K562 (cell line): ENCODE data around the gene ZBTB26.

ENCODE experiments used
- CTCF ChIP-seq, 3 experiments: IDR thresholded peaks in 2 of 3; conservative IDR thresholded peaks in 1 of 3; 2 replicates each; pipeline ENCODE4 v1.5.1; 2011 to 2012; ENCODE audit warnings: low read length in 3 of 3, mild to moderate bottlenecking in 3 of 3, control low read depth in 2 of 3, improper control_type of control experiment in 1 of 3, inconsistent platforms in 1 of 3, low read depth in 1 of 3, mixed read lengths in 1 of 3, moderate library complexity in 1 of 3; ENCODE audit not compliant: insufficient read depth in 2 of 3
- ELF1 ChIP-seq: fragments of 200-800 bp; sonication (Bioruptor generic); IDR thresholded peaks from 2 replicates; pipeline ENCODE4 v1.6.1; 2016; ENCODE audit warnings: missing genetic modification characterization, missing compliant biosample characterization
- ERF ChIP-seq: fragments of 450-650 bp; formaldehyde crosslinking; IDR thresholded peaks from 2 replicates; pipeline ENCODE4 v1.4.0; 2020; ENCODE audit warnings: mild to moderate bottlenecking, mixed read lengths
- EZH2 ChIP-seq: IDR thresholded peaks from 2 replicates; pipeline ENCODE4 v1.6.1; 2012; ENCODE audit warnings: low read depth, mild to moderate bottlenecking, inconsistent platforms, low read length, borderline replicate concordance
- GTF3C2 ChIP-seq: IDR thresholded peaks from 3 replicates; pipeline ENCODE4 v1.6.1; 2011; ENCODE audit warnings: borderline replicate concordance, mild to moderate bottlenecking, moderate library complexity; ENCODE audit not compliant: insufficient read length; ENCODE audit errors: extremely low read depth
- HMG20A ChIP-seq: fragments of 450-650 bp; formaldehyde crosslinking; conservative IDR thresholded peaks from 2 replicates; pipeline ENCODE4 v1.4.0; 2020; ENCODE audit warnings: mild to moderate bottlenecking, mixed read lengths
- MAFF ChIP-seq: IDR thresholded peaks from 2 replicates; pipeline ENCODE4 v1.6.1; 2012; ENCODE audit warnings: low read length, improper control_type of control experiment
- MAX ChIP-seq: sonication (generic); formaldehyde crosslinking; IDR thresholded peaks from 2 replicates; pipeline ENCODE4 v1.9.0; 2022; ENCODE audit warnings: mild to moderate bottlenecking, missing genetic modification reagents
- POLR2AphosphoS5 ChIP-seq: IDR thresholded peaks from 2 replicates; pipeline ENCODE4 v1.6.1; 2011; ENCODE audit warnings: mild to moderate bottlenecking, low read depth, low read length, moderate library complexity; ENCODE audit not compliant: control insufficient read depth, insufficient read depth
- RAD21 ChIP-seq, 2 experiments: fragments of 250-450 bp in 1 of 2; fragments of 450-650 bp in 1 of 2; sonication (Bioruptor Pico) in 1 of 2; formaldehyde crosslinking in 1 of 2; IDR thresholded peaks in 1 of 2; conservative IDR thresholded peaks in 1 of 2; 2 replicates each; pipeline versions ENCODE4 v1.4.0 to v1.8.0; 2020 to 2022; ENCODE audit warnings: mild to moderate bottlenecking in 2 of 2, moderate library complexity in 1 of 2
- TF ChIP-seq, protein P1 (sequence below): fragments of 450-650 bp; formaldehyde crosslinking; IDR thresholded peaks from 2 replicates; pipeline ENCODE4 v1.4.0; 2022; ENCODE audit warnings: mild to moderate bottlenecking, moderate library complexity
- TF ChIP-seq, protein P2 (sequence below): fragments of 250-450 bp; sonication (Bioruptor Pico); IDR thresholded peaks from 2 replicates; pipeline ENCODE4 v1.8.0; 2022; ENCODE audit warnings: moderate library complexity, mild to moderate bottlenecking, inconsistent platforms
- TF ChIP-seq, protein P3 (sequence below): fragments of 450-650 bp; IDR thresholded peaks from 2 replicates; pipeline ENCODE4 v1.6.1; 2018; ENCODE audit warnings: mild to moderate bottlenecking, low read depth; ENCODE audit not compliant: partially characterized antibody
- TF ChIP-seq, protein P4 (sequence below): fragments of 450-650 bp; IDR thresholded peaks from 2 replicates; pipeline ENCODE4 v1.6.1; 2017; ENCODE audit warnings: mild to moderate bottlenecking, moderate library complexity

DNA sequence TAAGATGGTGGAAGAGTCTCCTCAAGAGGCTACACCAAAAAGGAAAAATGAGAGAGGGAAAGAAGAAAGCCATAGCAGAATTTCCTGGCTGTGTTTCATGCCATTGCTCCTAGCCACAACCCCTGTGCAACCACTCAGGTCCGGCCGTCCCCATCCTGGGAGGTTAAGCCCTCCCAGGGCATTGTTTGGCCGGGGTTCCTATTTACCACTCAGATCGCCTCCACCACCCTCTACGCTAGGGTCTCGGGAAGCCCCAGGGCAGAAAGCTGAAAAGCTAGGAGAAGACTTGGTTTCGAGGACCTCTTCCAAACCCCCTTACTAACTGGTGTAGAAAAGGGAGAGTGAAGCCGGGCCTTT lies 26.9 kb downstream of the ZBTB26 start:
- no peak for TF ChIP-seq RAD21 (CRISPR knock-in tag; conservative IDR thresholded peaks at IDR 0.05 in 1 of 2, IDR thresholded peaks at IDR 0.05 in 1 of 2)
- TF ChIP-seq, protein P1, sequence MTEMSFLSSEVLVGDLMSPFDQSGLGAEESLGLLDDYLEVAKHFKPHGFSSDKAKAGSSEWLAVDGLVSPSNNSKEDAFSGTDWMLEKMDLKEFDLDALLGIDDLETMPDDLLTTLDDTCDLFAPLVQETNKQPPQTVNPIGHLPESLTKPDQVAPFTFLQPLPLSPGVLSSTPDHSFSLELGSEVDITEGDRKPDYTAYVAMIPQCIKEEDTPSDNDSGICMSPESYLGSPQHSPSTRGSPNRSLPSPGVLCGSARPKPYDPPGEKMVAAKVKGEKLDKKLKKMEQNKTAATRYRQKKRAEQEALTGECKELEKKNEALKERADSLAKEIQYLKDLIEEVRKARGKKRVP, result no peak
- TF ChIP-seq CTCF (IDR thresholded peaks at IDR 0.05 in 2 of 3, conservative IDR thresholded peaks at IDR 0.05 in 1 of 3; ENCODE audit: insufficient read depth in 2 of 3, low read depth in 1 of 3, low read length in 3 of 3), result no peak
- no peak for TF ChIP-seq MAX (CRISPR knock-in tag)
- TF ChIP-seq MAFF, result no peak
- no peak for TF ChIP-seq POLR2AphosphoS5
- TF ChIP-seq HMG20A (CRISPR knock-in tag), result no peak
- no peak for TF ChIP-seq ELF1 (tag)
- TF ChIP-seq ERF (CRISPR knock-in tag), result no peak
- TF ChIP-seq, protein P2, sequence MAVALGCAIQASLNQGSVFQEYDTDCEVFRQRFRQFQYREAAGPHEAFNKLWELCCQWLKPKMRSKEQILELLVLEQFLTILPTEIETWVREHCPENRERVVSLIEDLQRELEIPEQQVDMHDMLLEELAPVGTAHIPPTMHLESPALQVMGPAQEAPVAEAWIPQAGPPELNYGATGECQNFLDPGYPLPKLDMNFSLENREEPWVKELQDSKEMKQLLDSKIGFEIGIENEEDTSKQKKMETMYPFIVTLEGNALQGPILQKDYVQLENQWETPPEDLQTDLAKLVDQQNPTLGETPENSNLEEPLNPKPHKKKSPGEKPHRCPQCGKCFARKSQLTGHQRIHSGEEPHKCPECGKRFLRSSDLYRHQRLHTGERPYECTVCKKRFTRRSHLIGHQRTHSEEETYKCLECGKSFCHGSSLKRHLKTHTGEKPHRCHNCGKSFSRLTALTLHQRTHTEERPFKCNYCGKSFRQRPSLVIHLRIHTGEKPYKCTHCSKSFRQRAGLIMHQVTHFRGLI (CRISPR knock-in tag), result no peak
- TF ChIP-seq, protein P3, sequence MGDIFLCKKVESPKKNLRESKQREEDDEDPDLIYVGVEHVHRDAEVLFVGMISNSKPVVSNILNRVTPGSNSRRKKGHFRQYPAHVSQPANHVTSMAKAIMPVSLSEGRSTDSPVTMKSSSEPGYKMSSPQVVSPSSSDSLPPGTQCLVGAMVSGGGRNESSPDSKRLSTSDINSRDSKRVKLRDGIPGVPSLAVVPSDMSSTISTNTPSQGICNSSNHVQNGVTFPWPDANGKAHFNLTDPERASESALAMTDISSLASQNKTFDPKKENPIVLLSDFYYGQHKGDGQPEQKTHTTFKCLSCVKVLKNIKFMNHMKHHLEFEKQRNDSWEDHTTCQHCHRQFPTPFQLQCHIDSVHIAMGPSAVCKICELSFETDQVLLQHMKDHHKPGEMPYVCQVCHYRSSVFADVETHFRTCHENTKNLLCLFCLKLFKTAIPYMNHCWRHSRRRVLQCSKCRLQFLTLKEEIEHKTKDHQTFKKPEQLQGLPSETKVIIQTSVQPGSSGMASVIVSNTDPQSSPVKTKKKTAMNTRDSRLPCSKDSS, result no peak
- no peak for TF ChIP-seq EZH2
- TF ChIP-seq GTF3C2, result no peak
- TF ChIP-seq, protein P4, sequence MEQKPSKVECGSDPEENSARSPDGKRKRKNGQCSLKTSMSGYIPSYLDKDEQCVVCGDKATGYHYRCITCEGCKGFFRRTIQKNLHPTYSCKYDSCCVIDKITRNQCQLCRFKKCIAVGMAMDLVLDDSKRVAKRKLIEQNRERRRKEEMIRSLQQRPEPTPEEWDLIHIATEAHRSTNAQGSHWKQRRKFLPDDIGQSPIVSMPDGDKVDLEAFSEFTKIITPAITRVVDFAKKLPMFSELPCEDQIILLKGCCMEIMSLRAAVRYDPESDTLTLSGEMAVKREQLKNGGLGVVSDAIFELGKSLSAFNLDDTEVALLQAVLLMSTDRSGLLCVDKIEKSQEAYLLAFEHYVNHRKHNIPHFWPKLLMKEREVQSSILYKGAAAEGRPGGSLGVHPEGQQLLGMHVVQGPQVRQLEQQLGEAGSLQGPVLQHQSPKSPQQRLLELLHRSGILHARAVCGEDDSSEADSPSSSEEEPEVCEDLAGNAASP, result no peak
